T-helper 2 cell treated with Interferon-gamma antibody and Interleukin-4, amounts not matched to agents 100 ng/mL and 5 ng/mL, for 36 hours (primary cell): ENCODE measurements around the gene KIAA0825. TPM values are rescaled to one million over a fixed set of nuclear protein-coding genes. Genes with fewer than 3 reads are reported as not detected.
"Not testable (repeated sequence)": the region's sequence is repeated elsewhere in the genome, so short reads cannot be mapped to it uniquely, and the experiment has no call there.

Experiments
- intact Hi-C: fragments of 100-400 bp; cut with micrococcal nuclease; formaldehyde crosslinking; loops from one replicate; pipeline ENCODE4 v1.15.1; 2023
- total RNA-seq: library from RNA; stranded (reverse); gene quantifications from 2 replicates; pipeline ENCODE4 v1.2.3, GENCODE V29; 2022

KIAA0825 gene
- total RNA-seq, 1 donor from 2014 or later: 1.3 TPM

DNA sequence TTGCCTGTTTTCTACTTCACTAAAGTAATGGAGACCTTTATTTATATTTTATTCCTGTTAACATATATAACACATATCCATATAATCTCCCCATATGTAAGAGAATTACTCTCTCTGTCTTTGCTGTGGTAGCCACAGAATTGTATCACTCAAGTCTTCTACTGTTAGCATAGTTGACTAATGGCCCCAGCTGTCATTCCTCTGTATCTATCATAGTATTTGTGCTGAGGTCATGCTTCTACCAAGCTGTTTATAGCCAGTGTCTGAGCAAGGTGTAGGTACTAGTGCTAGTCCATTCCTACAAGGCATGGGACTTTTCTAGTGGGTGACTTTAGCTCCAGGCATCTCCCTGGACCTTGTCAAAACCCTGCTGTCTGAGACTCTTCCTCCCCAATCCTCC is 244.1 kb downstream of the KIAA0825 start:
- intact Hi-C loops: no loop called here

DNA sequence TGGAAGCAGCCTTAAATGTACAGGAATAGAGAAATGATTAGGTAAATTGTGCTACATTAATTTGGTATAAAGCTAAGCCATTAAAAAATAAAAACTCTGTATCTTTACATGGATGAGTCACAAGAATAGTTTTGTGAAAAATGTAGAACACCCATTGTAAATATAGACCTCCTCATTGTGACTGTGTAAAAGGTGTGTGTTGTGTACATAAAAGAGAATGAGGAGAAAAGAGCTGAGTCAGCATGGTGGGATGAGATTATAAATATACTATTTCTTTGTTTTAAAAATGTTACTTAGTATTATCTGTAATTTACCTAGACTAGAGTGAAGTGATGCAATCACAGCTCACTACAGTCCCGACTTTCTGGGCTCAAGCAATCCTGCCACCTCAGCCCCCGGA is 250.5 kb downstream of the KIAA0825 start:
- intact Hi-C loops: no loop called here

DNA sequence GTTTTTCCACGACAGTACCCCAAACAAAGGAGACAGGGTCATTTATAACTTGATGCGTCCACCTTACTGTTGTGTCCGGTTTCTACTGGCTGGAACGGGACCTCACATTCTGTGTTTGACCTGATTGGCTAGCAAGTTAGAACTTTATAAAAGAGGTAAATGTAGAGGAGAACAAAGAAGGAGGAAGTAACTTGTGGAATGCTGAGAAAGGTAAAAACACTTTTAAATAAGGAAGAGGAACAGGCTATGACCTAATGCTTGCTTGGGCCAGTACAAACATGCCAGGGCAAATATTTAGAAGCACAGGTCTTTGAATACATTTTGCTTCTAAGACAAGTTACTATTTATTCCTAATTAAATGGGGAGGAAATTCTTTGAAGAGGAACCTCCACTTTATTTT is 251.6 kb downstream of the KIAA0825 start:
- intact Hi-C loops: no loop called here

DNA sequence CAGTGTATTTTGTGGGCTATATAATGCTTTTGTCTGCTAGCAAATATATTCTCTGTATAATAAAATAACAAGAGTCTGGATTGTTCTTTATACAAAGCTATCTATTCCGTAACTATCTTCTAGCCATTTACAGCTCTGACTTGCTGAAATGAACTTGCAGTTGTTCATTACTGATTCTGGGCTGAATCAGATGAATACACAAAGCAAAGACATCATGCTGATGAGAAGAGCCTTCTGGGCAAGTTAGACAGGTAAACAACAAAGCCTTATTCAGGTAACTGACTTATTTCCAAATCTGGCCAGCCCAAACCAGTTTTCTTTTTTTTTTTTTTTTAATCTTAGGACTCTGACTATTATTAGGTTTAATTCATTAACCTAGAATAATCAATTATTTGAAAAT is 255.5 kb downstream of the KIAA0825 start:
- intact Hi-C loops: no loop called here

DNA sequence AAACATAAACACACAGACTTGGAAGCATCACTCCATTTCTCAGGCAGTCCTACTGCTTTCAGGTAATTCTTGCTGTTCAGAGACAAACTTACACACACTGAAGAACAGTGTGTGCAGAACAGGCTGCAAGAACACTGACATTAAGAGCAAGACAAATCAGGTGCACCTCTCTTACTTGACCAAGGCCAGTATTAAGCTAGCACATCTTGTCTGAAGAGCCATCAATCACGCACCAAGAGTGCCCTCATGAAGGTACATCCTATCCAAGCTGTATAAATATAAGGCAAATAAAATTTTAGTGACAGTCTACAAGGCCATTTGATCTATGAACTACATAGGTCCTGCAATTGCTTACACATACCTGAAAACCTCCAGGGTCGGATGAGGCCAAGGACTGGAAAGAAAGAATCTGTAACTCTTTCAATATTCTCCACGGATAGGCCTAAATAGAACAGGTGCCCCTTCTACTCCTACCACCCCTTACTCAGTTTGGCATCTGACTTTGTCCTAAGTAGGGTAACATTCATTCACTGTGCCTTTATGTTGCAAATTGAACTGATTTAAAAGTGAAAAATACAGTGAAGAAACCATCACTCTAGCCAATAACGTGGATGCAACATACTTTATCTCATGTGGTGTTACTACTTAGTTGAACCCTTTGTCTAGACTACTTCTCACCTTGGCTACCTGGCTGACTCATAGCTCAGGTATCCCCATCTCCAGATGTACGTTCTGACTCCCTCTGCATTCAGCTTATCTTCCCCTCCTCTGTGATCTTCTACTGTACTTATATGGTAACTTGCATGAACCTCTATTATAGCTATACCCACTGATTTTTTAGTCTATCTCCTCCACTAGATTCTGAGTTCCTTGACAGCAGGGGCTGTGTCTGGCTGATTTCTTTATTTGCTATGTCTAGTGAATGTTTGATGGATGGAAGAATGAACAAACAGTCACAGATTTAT is 256.3 kb downstream of the KIAA0825 start:
- intact Hi-C loops: no loop called here

DNA sequence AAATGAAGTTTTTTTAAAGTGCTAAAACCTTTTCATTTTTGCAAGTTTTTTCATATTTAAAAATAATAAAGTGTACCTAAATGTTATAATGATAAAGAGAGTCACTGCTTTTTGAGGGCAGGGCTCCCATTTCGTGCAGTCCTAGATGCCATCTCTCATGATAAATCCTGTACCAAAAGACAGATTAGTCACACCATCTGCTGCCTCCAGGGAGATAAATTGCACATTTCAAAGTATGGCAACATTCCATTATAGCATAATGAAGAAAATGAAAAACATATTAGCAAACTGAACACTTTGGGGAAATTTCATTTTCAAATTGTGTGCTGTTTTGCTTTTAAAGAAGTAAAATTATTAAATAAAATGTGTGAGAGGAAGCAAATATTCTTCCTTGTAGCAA is 257.2 kb downstream of the KIAA0825 start:
- intact Hi-C loops: no loop called here

DNA sequence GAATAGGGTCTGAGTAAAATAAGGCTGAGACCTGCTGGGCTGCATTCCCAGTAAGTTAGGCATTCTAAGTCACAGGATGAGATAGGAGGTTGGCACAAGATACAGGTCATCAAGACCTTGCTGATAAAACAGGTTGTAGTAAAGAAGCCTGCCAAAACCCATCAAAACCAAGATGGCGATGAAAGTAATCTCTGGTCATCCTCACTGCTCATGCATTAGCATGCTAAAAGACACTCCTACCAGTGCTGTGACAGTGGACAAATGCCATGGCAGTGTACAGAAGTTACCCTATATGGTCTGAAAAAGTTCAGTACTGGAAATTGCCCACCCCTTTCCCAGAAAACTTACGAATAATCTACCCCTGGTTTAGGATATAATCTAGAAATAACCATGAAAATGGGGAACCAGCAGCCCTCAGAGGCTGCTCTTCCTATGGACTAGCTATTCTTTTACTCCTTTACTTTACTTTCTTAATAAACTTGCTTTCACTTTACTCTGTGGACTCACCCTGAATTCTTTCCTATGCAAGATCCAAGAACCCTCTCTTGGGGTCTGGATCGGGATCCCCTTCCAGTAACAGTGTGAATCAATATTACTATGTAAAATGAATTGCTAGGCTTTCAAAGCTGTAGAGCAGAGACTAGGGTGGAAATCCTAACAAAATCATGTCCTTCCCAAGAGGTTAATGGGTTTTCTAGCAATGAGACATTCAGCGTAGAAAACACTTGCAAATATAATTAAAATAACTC is 257.8 kb downstream of the KIAA0825 start:
- intact Hi-C loops: no loop called here

DNA sequence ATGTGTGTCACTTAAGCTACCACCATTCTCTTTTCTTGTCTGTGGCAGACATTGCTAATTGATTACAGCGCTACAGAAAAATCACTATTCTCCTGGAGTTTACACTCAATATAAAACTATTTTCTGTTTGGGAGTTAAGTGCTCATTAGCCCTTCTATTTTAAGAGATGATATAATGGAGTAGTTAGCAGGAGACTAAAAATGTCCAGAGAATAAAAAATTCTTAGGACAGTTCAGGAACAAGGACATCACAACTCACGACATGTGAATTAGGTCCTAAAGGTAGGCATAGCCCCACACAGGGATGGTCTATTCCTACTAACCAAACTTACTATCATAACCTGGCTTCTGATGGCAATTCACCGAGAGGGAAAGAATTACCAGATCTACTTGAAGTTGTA is 258.5 kb downstream of the KIAA0825 start:
- intact Hi-C loops: no loop called here

DNA sequence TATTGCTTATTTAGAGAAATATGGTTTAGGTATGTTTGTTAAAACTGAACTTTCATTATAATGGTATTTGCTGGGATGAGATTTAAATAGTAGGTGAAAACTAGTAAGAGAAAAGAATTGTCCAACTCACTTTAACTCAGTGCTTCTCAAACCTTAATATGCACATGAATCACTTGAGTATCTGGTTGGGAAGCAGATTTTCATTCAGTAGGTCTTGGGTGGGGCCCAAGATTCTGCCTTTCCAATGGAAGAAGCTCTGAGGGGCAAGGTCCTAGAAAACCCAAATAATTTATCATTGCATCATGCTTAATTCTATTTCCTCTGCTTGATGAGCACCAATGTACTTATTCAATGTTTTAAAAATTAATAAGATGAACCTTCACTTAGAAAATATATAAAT is 262.6 kb downstream of the KIAA0825 start:
- intact Hi-C loops: no loop called here

DNA sequence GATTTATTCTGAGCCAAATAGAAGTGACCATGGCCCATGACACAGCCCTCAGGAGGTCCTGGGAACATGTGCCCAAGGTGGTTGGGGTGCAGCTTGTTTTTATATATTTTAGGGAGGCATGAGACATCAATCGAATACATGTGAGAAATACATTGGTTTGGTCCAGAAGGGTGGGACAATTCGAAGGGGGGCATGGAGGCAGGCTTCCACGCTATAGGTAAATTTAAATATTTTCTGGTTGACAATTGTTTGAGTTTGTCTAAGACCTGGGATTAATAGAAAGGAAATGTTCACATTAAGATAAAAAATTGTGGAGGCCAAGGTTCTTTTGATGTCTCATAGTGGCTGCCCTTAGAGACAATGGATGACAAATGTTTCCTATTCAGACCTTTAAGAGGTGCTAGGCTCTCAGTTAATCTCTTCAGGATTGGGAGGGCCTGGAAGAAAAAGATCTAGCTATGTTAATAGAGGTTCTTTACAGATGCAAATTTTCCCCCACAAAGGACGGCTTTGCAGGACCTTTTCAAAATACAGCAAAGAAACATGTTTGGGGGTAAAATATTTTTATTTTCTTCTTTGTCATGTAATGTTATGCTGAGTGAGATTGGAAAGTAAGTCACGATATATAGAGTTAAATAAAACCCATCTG is 263.4 kb downstream of the KIAA0825 start:
- intact Hi-C loops: not testable (repeated sequence)

DNA sequence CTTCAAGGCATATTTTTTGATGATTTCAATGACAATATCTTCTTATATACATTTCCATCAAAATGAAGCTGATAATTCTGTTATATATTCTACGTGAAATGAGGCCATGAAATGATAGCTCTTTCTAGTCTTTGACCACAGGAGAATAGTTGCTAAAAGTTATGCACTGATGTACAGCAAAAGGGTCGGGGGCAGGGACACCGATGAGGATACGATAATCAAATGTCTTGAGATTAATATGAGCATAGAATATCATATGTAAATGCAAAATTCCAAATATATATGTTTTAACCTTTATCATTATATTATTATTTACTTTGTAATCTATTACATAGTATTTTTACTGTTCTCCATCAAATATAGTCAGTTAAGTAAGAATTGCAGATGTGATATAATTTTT is 264.8 kb downstream of the KIAA0825 start:
- intact Hi-C loops: no loop called here

DNA sequence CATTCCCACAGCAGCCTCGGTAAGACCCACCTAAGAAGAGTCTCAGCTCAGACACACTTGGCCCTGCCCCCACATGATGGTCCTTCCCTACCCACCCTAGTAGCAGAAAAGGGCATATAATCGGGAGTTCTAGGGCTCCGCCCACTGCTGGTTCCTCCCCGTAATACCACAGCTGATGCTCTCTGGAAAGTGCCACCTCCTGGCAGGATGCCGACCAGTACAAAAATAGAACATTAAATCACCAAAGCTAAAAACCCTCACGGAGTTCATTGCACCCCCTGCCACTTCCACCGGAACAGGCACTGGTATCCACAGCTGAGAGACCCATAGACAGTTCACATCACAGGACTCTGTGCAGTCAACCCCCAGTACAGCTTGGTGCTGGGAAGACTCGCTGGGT is 271.3 kb downstream of the KIAA0825 start:
- intact Hi-C loops: no loop called here

DNA sequence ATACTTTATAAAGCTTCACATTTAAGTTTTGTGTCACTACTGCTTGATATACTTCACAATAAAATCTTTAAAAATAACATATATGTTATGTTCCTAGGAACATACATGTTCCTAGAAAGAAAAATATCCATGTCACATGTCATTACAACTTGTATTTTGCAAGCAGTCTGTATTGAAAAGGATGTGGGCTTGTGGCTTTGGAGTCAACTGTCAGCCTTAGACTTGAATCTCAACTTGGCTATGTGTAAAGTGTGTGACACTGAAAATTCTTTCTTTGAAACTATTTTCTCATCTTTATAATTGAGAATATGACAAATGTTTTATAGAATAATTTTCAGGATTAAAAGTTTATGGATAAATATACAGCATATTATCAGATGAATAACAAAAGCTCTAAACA is 273.1 kb downstream of the KIAA0825 start:
- intact Hi-C loops: no loop called here

DNA sequence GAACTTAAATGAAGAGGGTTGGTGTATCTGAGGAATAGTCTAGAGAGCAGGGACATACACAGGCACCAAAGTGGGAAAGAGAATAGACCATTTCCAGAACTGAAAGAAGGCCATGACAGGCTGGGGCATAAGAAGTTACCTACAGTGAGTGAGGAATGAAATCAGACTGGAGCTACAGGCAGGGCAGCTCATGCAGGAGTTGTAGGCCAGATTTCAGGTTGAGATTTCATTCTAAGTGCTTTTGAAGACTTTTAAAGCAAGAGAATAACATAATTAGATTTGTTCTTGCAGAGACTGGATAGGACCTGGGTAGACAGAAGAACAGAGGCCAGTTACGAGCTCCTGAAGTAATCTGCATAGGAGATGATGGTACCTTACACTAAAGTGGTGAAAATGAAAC is 280.8 kb downstream of the KIAA0825 start:
- intact Hi-C loops: no loop called here

DNA sequence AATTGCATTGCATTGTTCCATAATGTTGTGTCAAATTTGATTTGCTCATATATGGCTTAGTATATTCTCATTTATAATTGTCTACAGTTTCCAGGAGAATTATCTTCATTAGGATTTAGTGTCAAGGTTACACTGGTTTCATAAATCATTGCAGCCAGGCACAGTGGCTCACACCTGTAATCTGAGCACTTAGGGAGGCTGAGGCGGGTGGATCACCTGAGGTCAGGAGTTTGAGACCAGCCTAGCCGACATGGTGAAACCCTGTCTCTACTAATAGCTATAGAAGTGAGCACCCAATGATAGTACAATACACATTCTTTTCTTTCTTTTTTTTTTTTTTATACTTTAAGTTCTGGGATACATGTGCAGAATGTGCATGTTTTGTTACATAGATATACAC is 282.5 kb downstream of the KIAA0825 start:
- intact Hi-C loops: no loop called here

DNA sequence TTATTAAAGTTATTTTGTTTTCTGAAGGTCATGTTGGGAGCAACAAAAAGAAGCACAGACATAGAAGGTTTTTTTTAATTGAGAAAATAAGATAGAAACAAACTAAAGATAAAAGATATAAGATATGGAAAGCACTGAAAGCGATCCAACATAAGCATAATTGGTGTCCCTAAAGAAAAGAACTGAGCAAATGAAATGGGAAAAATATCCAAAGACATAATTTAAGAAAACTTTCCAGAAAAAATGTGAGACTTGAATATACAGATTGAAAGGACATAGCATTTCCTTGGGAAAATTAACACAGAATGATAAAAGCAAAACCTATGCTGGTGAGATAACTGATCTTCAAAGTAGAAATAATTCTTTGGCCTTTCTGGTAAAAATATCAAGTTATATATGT is 289.3 kb downstream of the KIAA0825 start:
- intact Hi-C loops: no loop called here

DNA sequence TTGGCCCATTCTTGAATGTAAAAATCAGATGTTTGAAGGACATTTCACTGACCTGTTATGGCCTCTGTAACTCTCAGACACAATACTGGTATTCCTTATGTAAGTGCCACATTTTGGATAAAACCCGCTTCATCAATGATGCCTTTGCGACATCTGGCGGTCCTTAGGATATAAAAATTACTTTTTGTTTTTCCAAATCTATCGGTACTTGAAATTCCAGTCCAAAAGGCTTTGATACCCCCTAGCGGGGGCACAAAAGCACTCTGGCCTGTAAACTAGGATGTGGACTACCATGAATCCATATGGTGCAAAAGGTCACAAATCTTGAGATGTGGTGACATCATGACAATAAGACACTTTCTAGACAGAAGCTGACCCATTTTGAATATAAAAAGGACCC is 291.8 kb downstream of the KIAA0825 start:
- intact Hi-C loops: no loop called here

DNA sequence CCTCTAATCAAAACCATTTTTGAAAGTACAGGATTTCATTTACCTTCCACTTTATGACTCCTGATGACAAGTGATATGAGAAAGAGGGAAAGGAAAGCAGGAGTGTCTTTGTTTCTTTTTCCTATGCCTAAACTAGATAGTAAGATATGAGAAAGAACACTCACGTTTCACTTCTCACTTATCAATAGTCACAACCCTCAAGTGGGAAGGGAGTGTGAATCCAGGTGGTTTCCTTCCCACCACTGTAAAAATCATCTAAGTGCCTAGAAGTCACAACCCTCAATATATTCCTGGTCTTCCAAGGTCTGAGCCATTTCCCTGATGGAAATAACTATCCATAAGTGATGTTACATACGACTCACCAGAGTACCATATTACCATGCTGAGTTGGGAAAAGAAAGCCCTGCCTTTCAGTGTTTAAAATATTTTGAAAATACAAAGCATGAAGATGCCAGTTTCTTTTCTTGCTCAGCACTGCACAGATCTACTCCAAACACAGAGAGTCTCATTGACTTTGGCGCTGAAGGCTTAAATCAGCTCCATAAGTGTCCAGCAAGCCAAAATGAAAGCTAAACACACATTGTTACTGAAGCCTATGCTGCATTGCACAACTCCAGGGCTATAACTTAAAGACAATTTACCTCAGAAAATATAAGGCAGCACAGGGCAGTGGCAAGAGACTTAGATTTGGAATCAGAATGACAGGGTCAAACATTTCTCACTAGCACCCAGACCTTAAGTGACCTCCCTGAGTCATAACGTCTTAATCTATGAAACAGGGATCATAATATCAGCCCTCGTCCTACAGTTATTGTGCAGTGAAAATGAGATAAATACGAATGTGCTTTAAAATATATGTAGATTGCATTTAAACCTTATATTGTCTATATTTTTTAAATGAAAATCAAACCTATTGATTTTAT is 301.2 kb downstream of the KIAA0825 start:
- intact Hi-C loops: no loop called here

DNA sequence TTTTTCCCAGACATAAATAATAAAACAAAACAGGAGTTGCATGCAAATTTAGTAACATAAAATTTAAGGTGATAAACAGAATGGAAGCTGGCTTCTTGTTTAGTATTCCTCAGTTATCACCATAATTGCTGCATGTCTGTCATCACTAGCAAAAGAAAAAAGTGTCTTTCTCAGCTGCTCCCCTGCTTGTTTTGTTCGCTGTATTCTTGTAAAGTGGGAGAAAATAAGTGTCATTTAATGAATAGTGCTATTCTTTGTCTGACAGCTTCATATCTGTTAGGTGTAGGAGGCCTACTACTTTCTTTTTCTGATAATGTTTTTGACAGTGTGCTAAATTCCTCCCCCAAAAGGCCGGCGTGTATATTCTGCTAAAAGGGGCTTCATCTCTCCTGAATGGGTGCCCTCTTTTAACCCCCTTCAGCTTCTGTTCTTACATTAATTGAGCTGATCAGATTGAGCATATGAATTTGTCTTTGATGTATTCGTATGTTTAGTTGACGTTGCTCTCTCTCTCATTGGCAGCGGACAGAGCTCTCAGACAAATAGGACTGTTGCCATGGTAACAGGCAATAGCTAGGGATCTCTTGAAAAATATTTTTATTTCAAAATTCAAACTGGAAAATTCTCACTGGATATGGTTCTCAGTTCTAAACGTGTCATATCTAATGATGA is 303.8 kb downstream of the KIAA0825 start:
- intact Hi-C loops: no loop called here

DNA sequence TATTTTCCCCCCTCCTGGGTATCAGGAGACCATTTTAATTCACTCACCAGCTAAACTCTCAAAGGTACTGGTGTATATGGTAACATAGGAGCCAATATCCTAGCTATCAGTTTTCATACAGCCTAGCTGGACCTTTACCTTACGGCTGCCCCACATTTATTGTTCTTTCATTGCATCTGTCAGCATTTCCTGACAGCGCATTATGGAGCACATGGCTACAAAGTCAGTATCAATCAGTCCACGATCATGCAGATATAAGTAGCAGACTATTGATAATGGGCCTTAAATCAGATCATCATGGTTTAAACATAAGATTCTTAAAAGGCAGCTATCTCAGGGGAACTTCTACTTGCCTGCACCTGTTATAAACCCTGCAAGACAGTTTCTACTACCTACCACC is 304.7 kb downstream of the KIAA0825 start:
- intact Hi-C loops: no loop called here
